ENCODE data around the gene SLC25A20.
"Not testable (repeated sequence)": the region's sequence is repeated elsewhere in the genome, so short reads cannot be mapped to it uniquely, and the experiment has no call there.

Gene SLC25A20

GRCh38 chr3:48848816-48849515, 49.7 kb downstream of the SLC25A20 start:
- H3K4me1 ChIP-seq (ENCODE audit: insufficient read depth, low read length), result peaks cover 12% of the 10 kb centered on the region
- H2AFZ ChIP-seq (ENCODE audit: low read depth, low read length), result no peak overlapping the region
- no peaks in the 10 kb centered on the region for H3K9me3 ChIP-seq (ENCODE audit: low read length)
- no peaks in the 10 kb centered on the region for H3K36me3 ChIP-seq (ENCODE audit: insufficient read depth, low read length)
- H3K27me3 ChIP-seq (ENCODE audit: insufficient read depth, low read length), result no peaks in the 10 kb centered on the region
- no peak overlapping the region for H3K4me3 ChIP-seq (ENCODE audit: low read length)

GRCh38 chr3:48847504-48848423, 50.9 kb downstream of the SLC25A20 start, which contains the start of gene PRKAR2A:
TSS of gene PRKAR2A (minus strand) at chr3:48847874. CDS start at chr3:48847596, 278 bp downstream.
- no peaks in the 10 kb centered on the region for H3K36me3 ChIP-seq (ENCODE audit: insufficient read depth, low read length)
- peak within 1 kb of the TSS; percentile 97 for H2AFZ ChIP-seq (ENCODE audit: low read depth, low read length)
- H3K4me1 ChIP-seq (ENCODE audit: insufficient read depth, low read length), result peaks cover 12% of the 10 kb centered on the region
- peak within 1 kb of the TSS; percentile 55 for H3K4me3 ChIP-seq (ENCODE audit: low read length)
- no peaks in the 10 kb centered on the region for H3K9me3 ChIP-seq (ENCODE audit: low read length)
- H3K27me3 ChIP-seq (ENCODE audit: insufficient read depth, low read length), result no peaks in the 10 kb centered on the region

GRCh38 chr3:48847053-48847503, 51.6 kb downstream of the SLC25A20 start:
- no peaks in the 10 kb centered on the region for H3K27me3 ChIP-seq (ENCODE audit: insufficient read depth, low read length)

GRCh38 chr3:48845170-48845569, 53.5 kb downstream of the SLC25A20 start:
- peaks cover 5% of the 10 kb centered on the region for H3K4me1 ChIP-seq (ENCODE audit: insufficient read depth, low read length)
- H3K4me3 ChIP-seq (ENCODE audit: low read length), result no peak overlapping the region
- no peaks in the 10 kb centered on the region for H3K9me3 ChIP-seq (ENCODE audit: low read length)
- no peak overlapping the region for H2AFZ ChIP-seq (ENCODE audit: low read depth, low read length)
- H3K27me3 ChIP-seq (ENCODE audit: insufficient read depth, low read length), result no peaks in the 10 kb centered on the region
- no peaks in the 10 kb centered on the region for H3K36me3 ChIP-seq (ENCODE audit: insufficient read depth, low read length)

More at GRCh38 chr3:48847053-48847503, 51.6 kb downstream of the SLC25A20 start:
- peak overlapping the region; percentile 55 for H3K4me3 ChIP-seq (ENCODE audit: low read length)
- H2AFZ ChIP-seq (ENCODE audit: low read depth, low read length), result peak overlapping the region; percentile 97
- no peaks in the 10 kb centered on the region for H3K9me3 ChIP-seq (ENCODE audit: low read length)
- no peaks in the 10 kb centered on the region for H3K36me3 ChIP-seq (ENCODE audit: insufficient read depth, low read length)
- H3K4me1 ChIP-seq (ENCODE audit: insufficient read depth, low read length), result peaks cover 12% of the 10 kb centered on the region

- Histone ChIP-seq H2AFZ (ENCODE audit: low read depth, low read length) (no peak overlapping the region), H3K36me3 (ENCODE audit: insufficient read depth, low read length) (no peaks in the 10 kb centered on the region), H3K27me3 (ENCODE audit: insufficient read depth, low read length) (no peaks in the 10 kb centered on the region), H3K4me3 (ENCODE audit: low read length) (no peak overlapping the region), H3K4me1 (ENCODE audit: insufficient read depth, low read length) (no peaks in the 10 kb centered on the region), H3K9me3 (ENCODE audit: low read length) (no peaks in the 10 kb centered on the region)
Observed at GRCh38 chr3:48837163-48837562, 61.5 kb downstream of the SLC25A20 start.

- Histone ChIP-seq H2AFZ (ENCODE audit: low read depth, low read length) (no peak overlapping the region), H3K9me3 (ENCODE audit: low read length) (no peaks in the 10 kb centered on the region), H3K4me3 (ENCODE audit: low read length) (no peak overlapping the region), H3K4me1 (ENCODE audit: insufficient read depth, low read length) (no peaks in the 10 kb centered on the region), H3K36me3 (ENCODE audit: insufficient read depth, low read length) (no peaks in the 10 kb centered on the region), H3K27me3 (ENCODE audit: insufficient read depth, low read length) (no peaks in the 10 kb centered on the region)
Observed at GRCh38 chr3:48835650-48836366, 62.9 kb downstream of the SLC25A20 start.

GRCh38 chr3:48832684-48833083, 66.0 kb downstream of the SLC25A20 start:
- Histone ChIP-seq H3K9me3 (ENCODE audit: low read length) (no peaks in the 10 kb centered on the region), H3K4me1 (ENCODE audit: insufficient read depth, low read length) (no peaks in the 10 kb centered on the region), H3K4me3 (ENCODE audit: low read length) (no peak overlapping the region), H2AFZ (ENCODE audit: low read depth, low read length) (no peak overlapping the region), H3K27me3 (ENCODE audit: insufficient read depth, low read length) (no peaks in the 10 kb centered on the region), H3K36me3 (ENCODE audit: insufficient read depth, low read length) (no peaks in the 10 kb centered on the region)

GRCh38 chr3:48830715-48831114, 68.0 kb downstream of the SLC25A20 start:
- Histone ChIP-seq H2AFZ (ENCODE audit: low read depth, low read length) (no peak overlapping the region), H3K4me1 (ENCODE audit: insufficient read depth, low read length) (peaks cover 6% of the 10 kb centered on the region), H3K4me3 (ENCODE audit: low read length) (no peak overlapping the region), H3K9me3 (ENCODE audit: low read length) (no peaks in the 10 kb centered on the region), H3K36me3 (ENCODE audit: insufficient read depth, low read length) (no peaks in the 10 kb centered on the region), H3K27me3 (ENCODE audit: insufficient read depth, low read length) (no peaks in the 10 kb centered on the region)

- H3K36me3 ChIP-seq (ENCODE audit: insufficient read depth, low read length); H3K4me1 ChIP-seq (ENCODE audit: insufficient read depth, low read length); H3K4me3 ChIP-seq (ENCODE audit: low read length); H3K9me3 ChIP-seq (ENCODE audit: low read length); H2AFZ ChIP-seq (ENCODE audit: low read depth, low read length); H3K27me3 ChIP-seq (ENCODE audit: insufficient read depth, low read length): not testable (repeated sequence)
Observed at GRCh38 chr3:48829525-48829924, 69.2 kb downstream of the SLC25A20 start.

GRCh38 chr3:48827874-48828273, 70.8 kb downstream of the SLC25A20 start:
- H3K9me3 ChIP-seq (ENCODE audit: low read length); H3K27me3 ChIP-seq (ENCODE audit: insufficient read depth, low read length); H3K36me3 ChIP-seq (ENCODE audit: insufficient read depth, low read length); H3K4me1 ChIP-seq (ENCODE audit: insufficient read depth, low read length); H3K4me3 ChIP-seq (ENCODE audit: low read length); H2AFZ ChIP-seq (ENCODE audit: low read depth, low read length): not testable (repeated sequence)

GRCh38 chr3:48826451-48826850, 72.2 kb downstream of the SLC25A20 start:
- Histone ChIP-seq H3K9me3 (ENCODE audit: low read length) (no peaks in the 10 kb centered on the region), H2AFZ (ENCODE audit: low read depth, low read length) (peak overlapping the region; percentile 44), H3K4me3 (ENCODE audit: low read length) (no peak overlapping the region), H3K27me3 (ENCODE audit: insufficient read depth, low read length) (no peaks in the 10 kb centered on the region), H3K36me3 (ENCODE audit: insufficient read depth, low read length) (no peaks in the 10 kb centered on the region), H3K4me1 (ENCODE audit: insufficient read depth, low read length) (peaks cover 6% of the 10 kb centered on the region)

- Histone ChIP-seq H3K9me3 (ENCODE audit: low read length) (no peaks in the 10 kb centered on the region), H3K4me1 (ENCODE audit: insufficient read depth, low read length) (no peaks in the 10 kb centered on the region), H2AFZ (ENCODE audit: low read depth, low read length) (no peak overlapping the region), H3K36me3 (ENCODE audit: insufficient read depth, low read length) (no peaks in the 10 kb centered on the region), H3K27me3 (ENCODE audit: insufficient read depth, low read length) (no peaks in the 10 kb centered on the region), H3K4me3 (ENCODE audit: low read length) (no peak overlapping the region)
Observed at GRCh38 chr3:48820612-48821324, 77.9 kb downstream of the SLC25A20 start.

Data from neuron (in vitro differentiated cells).